ENCODE data around the gene ATP2B2. TPM values are rescaled to one million over a fixed set of nuclear protein-coding genes. Genes with fewer than 3 reads are reported as not detected.
"Not testable (repeated sequence)": the region's sequence is repeated elsewhere in the genome, so short reads cannot be mapped to it uniquely, and the experiment has no call there.

The ATP2B2 gene
- under 0.01 TPM in 1 of 2 replicates, not detected in the other for total RNA-seq (2014; rRNA removed)
- polyA plus RNA-seq (2012) = not detected

GRCh38 chr3:10505050-10505790 lies at the start of gene ATP2B2:
Gene ATP2B2 (minus strand): TSS chr3:10505586. CDS start chr3:10449543, 56,043 bp downstream.
- peak; percentile 18 for DNase-seq (ENCODE audit: low read depth)

GRCh38 chr3:10554746-10555145 lies 49.4 kb upstream of the ATP2B2 start:
- DNase-seq (ENCODE audit: low read depth) = no peak

- no peak for DNase-seq (ENCODE audit: low read depth)
Measured at GRCh38 chr3:10554236-10554611, 48.8 kb upstream of the ATP2B2 start.

DNA sequence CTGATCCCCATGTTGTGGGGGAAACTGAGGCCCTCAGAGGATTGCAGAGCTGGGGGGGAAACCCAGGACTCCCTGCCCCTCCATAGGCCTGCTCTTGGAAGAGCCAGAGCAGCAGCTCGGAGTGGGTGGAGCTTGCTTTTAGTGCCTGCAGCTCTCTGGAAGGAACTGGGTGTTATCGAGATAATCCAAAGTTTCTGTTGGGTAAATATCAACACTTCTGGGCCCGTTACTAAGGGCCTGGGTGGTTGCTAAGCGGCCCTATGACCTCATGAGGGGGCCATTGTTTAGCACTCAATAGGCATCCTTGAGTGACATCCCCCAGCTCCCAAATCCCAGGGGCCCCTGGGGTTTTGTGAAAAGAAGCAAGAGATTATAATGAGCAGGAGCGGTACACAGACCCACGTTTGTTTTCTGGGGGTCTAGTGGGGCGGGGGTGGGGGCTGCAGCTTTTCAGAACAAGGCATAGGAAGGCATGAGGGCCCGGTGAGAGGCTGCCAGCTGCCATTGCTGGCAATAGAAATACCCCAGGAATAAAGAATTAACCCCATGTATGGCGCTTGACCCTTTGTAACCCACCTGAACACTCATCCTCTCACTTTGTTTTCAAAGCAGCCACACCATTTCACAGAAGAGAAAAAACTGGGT lies 48.3 kb upstream of the ATP2B2 start:
- DNase-seq (ENCODE audit: low read depth) = no peak

- DNase-seq (ENCODE audit: low read depth) = peak; percentile 78
Measured at GRCh38 chr3:10552631-10552943, 47.2 kb upstream of the ATP2B2 start.

DNA sequence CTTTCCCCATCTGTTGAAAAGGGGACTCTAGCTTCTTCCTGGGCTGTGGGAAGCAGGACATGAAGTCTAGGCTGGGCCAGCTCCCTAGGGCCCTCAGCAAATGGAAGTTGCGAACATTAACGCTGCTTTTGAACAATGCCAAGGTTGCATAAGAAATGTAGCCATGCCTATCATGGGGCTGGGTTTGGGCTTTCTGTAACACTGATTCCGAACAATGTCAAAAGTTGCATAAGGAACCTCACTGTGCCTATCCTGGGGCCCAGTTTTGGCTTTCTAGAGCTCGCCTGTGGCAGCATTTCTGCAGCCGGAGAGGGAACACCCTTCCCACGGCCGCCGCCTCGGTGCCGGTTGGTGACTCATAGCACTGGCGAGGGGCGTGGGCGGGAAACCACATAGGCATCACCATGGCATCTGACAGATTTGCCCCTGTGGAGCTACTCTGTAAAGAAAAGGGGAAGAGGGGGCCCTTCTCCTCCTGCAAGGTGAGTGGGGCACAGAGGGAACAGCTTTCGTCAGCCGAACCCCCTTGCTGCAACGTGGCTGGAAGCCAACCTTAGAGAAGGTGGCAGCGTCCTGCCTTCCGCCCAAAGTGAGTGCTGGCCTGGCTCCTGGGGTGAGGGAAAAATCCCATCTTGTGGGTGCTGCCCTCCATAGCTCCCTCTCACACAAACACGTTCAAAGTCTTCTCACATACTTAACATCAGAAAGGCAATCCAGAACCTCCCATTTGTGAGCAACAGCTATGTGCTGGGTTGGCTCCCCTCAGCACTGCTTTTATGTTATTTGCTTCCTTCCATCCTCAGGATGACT lies 46.6 kb upstream of the ATP2B2 start:
- DNase-seq (ENCODE audit: low read depth) = peak; percentile 82

GRCh38 chr3:10551139-10551538 lies 45.8 kb upstream of the ATP2B2 start:
- DNase-seq (ENCODE audit: low read depth) = no peak

- no peak for DNase-seq (ENCODE audit: low read depth)
Measured at GRCh38 chr3:10550705-10551104, 45.3 kb upstream of the ATP2B2 start.

DNA sequence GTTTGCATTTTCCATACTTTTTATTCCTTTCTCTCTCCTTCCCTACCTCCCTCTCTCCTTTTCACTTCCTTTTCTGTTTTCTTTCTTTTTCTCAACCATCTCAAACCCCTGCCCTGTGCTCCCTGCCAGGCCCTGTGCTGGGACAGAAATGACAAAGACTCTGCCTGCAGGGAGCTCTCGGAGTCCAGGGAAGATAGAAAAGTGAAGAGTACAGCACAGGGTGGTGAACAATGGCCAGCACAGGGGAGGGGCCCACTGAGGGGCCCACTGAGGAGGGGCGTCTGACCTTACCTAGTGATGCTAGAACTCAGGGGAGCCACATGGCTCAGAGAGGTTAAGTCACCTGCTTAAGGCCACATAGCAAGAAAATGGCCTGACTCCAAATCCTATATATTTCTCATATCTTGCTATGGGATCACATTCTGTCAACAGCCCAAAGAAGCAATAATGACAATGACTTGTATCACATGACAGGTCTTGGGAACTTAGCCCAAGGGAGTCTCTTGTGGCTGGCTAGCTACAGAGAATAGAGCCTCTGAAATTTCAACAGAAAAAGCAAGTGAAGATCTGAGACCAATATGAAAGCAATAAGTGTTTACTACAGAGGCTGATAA lies 44.3 kb upstream of the ATP2B2 start:
- no peak for DNase-seq (ENCODE audit: low read depth)

- peak; percentile 53 for DNase-seq (ENCODE audit: low read depth)
Measured at GRCh38 chr3:10548992-10549391, 43.6 kb upstream of the ATP2B2 start.

GRCh38 chr3:10547841-10548783 lies 42.7 kb upstream of the ATP2B2 start:
- DNase-seq (ENCODE audit: low read depth) = no peak

- DNase-seq (ENCODE audit: low read depth) = no peak
Measured at GRCh38 chr3:10547413-10547812, 42.0 kb upstream of the ATP2B2 start.

DNA sequence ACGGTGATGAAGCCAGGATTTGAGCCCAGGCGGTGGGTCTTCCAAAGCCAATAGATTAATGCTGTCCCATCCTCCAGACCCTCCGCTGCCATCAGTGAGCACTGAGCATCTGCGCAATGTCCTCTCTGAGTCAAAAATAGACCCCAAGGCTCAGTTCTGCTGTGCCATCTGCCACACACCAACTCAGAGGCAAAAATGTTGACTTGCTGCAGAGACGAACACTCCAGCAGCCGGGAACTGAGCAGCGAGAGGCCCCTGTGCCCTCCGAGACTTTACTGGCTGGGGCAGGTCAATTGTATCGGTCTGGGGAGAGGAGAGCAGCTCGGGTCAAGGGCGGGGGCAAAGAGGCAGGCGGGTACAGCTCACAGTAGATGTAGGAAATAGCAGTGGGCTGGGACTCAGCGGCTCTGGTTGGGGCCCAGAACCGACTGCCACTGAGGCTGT lies 41.5 kb upstream of the ATP2B2 start:
- DNase-seq (ENCODE audit: low read depth) = no peak

- DNase-seq (ENCODE audit: low read depth) = no peak
Measured at GRCh38 chr3:10546181-10546624, 40.8 kb upstream of the ATP2B2 start.

- DNase-seq (ENCODE audit: low read depth) = no peak
Measured at GRCh38 chr3:10542518-10542917, 37.1 kb upstream of the ATP2B2 start.

- DNase-seq (ENCODE audit: low read depth) = not testable (repeated sequence)
Measured at GRCh38 chr3:10540347-10540746, 35.0 kb upstream of the ATP2B2 start.

GRCh38 chr3:10534066-10534465 lies 28.7 kb upstream of the ATP2B2 start:
- DNase-seq (ENCODE audit: low read depth) = no peak

DNA sequence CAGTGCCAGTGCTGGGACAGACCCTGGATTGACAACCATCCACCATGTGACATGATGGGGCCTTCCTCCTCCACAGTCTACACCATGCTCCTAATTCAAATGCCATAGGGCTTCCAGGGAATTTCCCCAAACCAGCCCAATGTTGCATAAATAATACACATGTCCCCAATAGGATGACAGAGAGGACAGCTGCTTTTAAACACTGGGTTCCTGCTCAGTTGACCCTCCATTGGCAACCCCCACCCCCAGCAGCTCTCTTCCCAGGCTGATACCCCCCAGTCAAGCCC lies 28.3 kb upstream of the ATP2B2 start:
- no peak for DNase-seq (ENCODE audit: low read depth)

DNA sequence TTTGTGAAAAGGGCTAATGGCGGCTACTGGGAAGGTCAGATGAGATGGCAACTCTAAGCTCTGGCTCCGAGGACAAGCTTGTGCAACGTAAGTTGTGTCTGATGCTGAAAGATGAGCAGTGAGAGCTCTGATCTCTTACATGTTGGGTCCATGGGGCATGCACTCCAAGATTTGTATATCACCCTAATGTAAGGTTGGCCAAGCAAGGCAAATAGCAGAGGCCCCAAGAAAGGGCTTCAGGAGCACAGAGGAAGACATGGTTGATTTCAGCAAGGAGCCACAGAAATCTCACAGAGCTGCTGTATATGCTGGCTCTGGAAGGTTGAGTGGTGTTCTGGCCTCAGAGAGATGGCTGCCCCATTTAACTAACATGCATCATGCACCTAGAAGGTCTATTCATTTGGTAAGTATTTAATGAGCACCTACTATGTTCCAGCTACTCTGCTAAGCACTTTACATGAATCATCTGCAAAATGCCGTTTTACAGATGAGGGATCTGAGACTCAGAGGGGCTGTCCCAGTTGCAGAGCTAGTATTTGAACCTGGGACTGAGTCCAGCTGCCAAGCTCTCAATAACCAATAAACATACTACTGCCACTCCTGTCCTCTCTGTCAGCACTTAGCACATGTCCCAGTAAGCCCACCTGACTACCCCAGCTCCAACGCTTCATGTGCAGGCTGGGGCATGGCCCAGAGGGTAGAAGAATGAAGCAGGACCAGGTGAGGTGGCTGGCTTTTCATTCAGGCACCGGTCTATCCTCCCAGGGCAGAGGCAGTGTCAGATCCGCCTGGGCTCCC lies 27.8 kb upstream of the ATP2B2 start:
- no peak for DNase-seq (ENCODE audit: low read depth)

- no peak for DNase-seq (ENCODE audit: low read depth)
Measured at GRCh38 chr3:10531031-10531430, 25.6 kb upstream of the ATP2B2 start.

Data from LHCN-M2 (cell line).